NCI-H446 treated with DMSO at 0.1 percent for 48 hours (cell line): ENCODE data around the gene PCDHB6.
A peak's percentile ranks its signal among the peaks of the same experiment; 100 is the strongest.
"Not testable (repeated sequence)": the region's sequence is repeated elsewhere in the genome, so short reads cannot be mapped to it uniquely, and the experiment has no call there.

Experiments
- DNase-seq: peaks from one replicate; lab custom pipeline; 2025; lab: John Stamatoyannopoulos, UW

Gene PCDHB6

DNA sequence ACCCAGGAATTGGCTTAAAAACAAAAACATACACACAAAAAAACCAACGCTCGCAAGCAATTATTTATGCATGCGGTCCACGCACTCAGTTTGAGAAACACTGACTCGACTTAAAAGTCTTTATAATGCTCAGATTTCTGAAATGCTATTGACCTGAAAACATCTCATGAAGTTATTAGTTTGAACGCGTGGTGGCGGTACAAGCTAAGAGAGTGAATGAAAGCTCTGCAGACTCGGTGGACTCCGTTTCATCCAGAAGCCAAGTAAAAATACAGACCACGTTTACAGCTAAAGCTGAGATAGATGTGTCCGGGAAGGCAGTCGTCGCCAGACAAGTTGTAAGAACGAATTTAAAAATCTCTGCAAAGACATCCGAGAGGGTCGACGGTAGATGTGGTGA is at the start of gene PCDHB6:
Gene PCDHB6 (plus strand): TSS at position 246 of the 400 bp plus-strand sequence. CDS start 201 bp downstream, outside the sequence.
- DNase-seq, result peak; percentile 11

DNA sequence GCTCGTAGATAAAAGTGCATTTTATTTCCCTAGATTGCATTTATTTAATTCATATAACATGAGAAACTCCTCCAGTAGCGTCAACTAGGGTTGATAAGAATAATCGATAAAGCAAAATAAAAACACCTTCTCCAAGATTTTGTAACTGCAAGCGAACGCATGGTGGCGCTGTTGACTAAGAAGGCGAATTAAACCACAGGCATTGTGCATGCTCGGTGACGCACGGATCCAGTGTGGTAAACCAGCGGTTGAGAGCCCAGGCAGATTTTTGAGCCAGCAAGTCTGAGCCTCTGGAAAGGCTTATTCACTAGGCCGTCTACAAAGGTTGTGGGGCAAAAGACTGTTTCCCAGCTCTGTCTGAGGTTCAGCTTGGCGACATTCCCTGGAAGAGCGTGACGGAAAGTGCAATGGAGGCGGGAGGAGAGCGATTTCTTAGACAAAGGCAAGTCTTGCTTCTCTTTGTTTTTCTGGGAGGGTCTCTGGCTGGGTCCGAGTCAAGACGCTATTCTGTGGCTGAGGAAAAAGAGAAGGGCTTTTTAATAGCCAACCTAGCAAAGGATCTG is 49.5 kb upstream of the PCDHB6 start, which contains the start of gene PCDHB3:
Gene PCDHB3 (plus strand): TSS at position 231 of the 563 bp plus-strand sequence. CDS start 177 bp downstream, at position 408.
- no peak for DNase-seq

DNA sequence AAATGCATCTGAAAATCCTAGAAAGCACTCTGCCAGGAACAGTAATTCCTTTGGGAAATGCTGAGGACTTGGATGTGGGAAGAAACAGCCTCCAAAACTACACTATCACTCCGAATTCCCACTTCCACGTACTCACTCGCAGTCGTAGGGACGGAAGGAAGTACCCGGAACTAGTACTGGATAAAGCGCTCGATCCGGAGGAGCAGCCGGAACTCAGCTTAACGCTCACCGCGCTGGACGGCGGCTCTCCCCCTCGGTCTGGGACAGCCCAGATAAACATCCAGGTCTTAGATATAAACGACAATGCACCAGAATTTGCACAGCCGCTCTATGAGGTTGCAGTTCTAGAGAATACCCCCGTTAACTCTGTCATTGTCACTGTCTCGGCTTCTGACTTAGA is 48.8 kb upstream of the PCDHB6 start:
- DNase-seq, result no peak

DNA sequence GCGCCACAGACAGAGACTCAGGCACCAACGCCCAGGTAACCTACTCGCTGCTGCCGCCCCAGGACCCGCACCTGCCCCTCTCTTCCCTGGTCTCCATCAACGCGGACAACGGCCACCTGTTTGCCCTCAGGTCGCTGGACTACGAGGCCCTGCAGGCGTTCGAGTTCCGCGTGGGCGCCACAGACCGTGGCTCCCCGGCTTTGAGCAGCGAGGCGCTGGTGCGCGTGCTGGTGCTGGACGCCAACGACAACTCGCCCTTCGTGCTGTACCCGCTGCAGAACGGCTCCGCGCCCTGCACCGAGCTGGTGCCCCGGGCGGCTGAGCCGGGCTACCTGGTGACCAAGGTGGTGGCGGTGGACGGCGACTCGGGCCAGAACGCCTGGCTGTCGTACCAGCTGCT is 47.8 kb upstream of the PCDHB6 start:
- DNase-seq, result not testable (repeated sequence)

DNA sequence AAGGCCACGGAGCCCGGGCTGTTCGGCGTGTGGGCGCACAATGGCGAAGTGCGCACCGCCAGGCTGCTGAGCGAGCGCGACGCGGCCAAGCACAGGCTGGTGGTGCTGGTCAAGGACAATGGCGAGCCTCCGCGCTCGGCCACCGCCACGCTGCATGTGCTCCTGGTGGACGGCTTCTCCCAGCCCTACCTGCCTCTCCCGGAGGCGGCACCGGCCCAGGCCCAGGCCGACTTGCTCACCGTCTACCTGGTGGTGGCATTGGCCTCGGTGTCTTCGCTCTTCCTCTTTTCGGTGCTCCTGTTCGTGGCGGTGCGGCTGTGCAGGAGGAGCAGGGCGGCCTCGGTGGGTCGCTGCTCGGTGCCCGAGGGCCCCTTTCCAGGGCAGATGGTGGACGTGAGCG is 47.4 kb upstream of the PCDHB6 start:
- DNase-seq, result not testable (repeated sequence)

DNA sequence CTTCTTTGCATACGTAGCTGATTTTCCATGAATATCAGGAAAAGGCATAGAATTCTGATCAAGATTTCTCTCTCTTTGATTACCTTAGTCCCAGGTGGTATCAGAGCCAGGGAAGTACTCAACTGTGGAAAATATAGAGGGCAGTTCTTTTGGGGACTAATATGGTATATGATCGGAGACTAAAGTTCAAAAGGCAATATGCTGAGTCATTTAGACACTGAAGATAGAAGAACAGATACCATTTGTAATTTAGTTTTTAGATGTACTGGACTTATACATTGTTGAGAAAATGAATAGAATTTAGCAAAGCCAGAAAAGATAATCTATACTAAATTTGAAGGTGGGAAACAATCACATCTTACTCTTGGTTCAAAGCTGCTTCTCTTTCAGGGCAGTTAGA is 44.5 kb upstream of the PCDHB6 start:
- no peak for DNase-seq

DNA sequence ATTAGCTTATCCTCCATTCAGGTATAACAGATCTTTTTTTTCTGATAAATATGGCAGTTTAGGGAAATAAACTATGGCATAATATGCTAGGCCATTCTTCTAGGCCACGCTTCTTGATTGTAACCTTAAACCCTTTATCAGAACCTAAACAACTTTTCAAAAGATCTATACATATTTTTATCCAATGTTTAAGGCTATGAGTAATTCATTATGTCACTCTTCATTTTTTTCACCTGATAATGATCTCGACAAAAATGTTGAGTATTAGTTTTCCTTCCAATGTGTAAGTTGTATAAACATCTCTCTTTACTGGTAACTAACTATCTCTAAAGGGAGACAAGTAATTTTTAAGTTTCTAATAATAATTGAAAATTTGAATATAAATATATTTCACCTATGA is 30.6 kb upstream of the PCDHB6 start:
- DNase-seq, result no peak

DNA sequence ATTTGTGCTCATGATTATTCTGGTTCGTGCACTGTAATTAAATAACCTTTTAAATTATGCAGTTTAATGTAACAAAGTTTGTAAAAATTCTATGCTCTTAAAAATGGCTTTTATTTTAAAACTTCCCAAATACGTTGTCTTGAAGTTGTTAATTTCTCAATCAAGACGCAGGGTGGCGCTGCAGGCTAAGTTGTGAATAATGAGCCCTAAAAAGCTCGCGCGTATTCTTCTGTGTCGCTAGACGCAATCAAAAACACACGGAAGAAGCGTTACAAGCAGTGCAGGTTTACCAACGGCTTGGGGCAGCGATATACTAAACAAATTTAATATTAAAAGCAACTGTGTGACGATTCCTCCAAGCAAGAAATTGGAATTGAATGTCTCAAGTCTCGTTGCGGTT is 28.3 kb upstream of the PCDHB6 start, which contains the start of gene PCDHB4:
Gene PCDHB4 (plus strand): TSS at position 256 of the 400 bp plus-strand sequence. CDS start 181 bp downstream, outside the sequence.
- DNase-seq, result no peak

DNA sequence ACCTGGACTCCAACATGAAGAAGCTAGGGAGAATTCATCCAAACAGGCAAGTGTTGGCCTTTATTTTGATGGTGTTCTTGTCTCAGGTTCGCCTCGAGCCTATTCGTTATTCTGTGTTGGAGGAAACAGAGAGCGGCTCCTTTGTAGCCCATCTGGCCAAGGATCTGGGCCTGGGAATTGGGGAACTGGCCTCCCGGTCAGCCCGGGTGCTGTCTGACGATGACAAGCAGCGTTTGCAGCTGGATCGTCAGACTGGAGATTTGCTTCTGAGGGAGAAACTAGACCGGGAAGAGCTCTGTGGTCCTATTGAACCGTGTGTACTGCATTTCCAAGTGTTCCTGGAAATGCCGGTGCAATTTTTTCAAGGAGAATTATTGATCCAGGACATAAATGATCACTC is 27.9 kb upstream of the PCDHB6 start:
- DNase-seq, result no peak

DNA sequence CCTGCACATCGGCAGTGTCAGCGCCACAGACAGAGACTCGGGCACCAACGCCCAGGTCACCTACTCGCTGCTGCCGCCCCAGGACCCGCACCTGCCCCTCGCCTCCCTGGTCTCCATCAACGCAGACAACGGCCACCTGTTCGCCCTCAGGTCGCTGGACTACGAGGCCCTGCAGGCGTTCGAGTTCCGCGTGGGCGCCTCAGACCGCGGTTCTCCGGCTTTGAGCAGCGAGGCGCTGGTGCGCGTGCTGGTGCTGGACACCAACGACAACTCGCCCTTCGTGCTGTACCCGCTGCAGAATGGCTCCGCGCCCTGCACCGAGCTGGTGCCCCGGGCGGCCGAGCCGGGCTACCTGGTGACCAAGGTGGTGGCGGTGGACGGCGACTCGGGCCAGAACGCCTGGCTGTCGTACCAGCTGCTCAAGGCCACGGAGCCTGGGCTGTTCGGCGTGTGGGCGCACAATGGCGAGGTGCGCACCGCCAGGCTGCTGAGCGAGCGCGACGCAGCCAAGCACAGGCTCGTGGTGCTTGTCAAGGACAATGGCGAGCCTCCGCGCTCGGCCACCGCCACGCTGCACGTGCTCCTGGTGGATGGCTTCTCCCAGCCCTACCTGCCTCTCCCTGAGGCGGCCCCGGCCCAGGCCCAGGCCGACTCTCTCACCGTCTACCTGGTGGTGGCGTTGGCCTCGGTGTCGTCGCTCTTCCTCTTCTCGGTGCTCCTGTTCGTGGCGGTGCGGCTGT is 26.3 kb upstream of the PCDHB6 start:
- DNase-seq, result not testable (repeated sequence)

DNA sequence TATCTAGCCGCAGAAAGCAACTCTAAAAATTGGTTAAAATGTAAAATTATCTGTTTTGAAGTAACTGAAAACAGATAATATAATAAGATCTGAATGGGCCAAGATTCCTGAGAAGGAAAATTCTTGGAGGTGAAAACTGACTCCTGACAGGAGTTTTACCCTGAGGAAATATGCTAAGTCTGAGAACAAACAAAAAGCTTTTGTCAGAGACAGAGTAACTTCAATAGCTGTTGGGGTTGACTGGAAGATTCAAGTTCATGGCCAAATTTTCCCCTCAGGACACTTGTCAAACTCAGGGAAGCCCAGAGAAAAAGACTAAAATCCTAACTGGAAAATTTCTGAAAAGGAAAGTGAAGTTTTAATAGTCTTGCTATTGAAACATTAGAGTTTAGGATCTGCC is 22.6 kb upstream of the PCDHB6 start:
- DNase-seq, result no peak

DNA sequence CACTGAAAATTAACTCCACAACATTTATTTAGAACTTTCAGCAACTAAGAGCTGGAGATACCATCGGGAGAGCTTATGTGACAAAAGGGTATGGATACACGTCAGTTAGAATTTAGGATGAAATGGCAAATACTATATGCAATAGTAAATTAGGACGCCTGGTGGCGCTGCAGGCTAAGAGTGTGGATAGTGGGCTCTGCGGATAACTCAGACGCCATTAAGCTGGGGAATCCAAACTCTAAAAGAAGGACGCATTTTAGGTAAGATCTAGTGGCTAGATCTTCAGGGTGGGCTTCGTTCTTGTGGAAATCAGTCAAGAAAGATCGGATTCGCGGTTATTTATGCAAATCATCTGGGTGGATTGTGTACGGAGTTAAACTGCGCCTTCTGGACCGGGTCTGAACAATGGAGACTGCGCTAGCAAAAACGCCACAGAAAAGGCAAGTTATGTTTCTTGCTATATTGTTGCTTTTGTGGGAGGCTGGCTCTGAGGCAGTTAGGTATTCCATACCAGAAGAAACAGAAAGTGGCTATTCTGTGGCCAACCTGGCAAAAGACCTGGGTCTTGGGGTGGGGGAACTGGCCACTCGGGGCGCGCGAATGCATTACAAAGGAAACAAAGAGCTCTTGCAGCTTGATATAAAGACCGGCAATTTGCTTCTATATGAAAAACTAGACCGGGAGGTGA is 14.7 kb upstream of the PCDHB6 start, which contains the start of gene PCDHB5:
Gene PCDHB5 (plus strand): TSS at position 177 of the 688 bp plus-strand sequence. CDS start 229 bp downstream, at position 406.
- peak; percentile 8 for DNase-seq

DNA sequence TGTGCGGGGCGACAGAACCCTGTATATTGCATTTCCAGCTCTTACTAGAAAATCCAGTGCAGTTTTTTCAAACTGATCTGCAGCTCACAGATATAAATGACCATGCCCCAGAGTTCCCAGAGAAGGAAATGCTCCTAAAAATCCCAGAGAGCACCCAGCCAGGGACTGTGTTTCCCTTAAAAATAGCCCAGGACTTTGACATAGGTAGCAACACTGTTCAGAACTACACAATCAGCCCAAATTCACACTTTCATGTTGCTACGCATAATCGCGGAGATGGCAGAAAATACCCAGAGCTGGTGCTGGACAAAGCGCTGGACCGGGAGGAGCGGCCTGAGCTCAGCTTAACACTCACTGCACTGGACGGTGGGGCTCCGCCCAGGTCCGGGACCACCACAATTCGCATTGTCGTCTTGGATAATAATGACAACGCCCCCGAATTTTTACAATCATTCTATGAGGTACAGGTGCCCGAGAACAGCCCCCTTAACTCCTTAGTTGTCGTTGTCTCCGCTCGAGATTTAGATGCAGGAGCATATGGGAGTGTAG is 14.1 kb upstream of the PCDHB6 start:
- DNase-seq, result no peak

DNA sequence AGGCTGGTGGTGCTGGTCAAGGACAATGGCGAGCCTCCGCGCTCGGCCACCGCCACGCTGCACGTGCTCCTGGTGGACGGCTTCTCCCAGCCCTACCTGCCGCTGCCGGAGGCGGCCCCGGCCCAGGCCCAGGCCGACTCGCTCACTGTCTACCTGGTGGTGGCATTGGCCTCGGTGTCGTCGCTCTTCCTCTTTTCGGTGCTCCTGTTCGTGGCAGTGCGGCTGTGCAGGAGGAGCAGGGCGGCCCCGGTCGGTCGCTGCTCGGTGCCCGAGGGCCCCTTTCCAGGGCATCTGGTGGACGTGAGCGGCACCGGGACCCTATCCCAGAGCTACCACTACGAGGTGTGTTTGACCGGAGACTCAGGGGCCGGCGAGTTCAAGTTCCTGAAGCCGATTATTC is 12.5 kb upstream of the PCDHB6 start:
- DNase-seq, result not testable (repeated sequence)

DNA sequence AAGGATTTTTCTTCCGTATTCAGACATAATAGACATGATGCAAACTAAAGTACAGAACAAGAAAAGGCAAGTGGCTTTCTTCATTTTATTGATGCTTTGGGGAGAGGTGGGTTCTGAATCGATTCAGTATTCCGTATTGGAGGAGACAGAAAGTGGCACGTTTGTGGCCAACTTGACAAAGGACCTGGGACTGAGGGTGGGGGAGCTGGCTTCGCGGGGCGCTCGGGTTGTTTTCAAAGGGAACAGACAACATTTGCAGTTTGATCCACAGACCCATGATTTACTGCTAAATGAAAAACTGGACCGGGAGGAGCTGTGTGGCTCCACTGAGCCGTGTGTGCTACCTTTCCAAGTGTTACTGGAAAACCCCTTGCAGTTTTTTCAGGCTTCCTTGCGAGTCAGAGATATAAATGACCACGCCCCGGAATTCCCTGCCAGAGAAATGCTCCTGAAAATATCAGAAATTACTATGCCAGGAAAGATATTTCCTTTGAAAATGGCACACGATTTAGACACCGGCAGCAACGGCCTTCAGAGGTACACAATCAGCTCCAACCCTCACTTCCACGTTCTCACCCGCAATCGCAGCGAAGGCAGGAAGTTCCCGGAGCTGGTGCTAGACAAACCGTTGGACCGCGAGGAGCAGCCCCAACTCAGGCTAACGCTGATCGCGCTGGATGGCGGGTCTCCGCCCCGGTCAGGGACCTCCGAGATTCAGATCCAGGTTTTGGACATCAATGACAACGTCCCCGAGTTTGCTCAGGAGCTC is 551 bp downstream of the PCDHB6 start:
- no peak for DNase-seq

DNA sequence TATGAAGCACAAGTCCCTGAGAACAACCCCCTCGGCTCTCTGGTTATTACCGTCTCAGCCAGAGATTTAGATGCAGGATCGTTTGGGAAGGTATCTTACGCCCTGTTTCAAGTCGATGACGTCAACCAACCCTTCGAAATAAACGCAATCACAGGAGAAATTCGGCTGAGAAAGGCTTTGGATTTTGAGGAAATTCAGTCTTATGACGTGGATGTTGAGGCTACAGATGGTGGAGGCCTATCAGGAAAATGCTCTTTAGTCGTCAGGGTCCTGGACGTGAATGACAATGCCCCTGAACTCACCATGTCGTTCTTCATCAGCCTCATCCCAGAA is 1.1 kb downstream of the PCDHB6 start:
- DNase-seq, result no peak

DNA sequence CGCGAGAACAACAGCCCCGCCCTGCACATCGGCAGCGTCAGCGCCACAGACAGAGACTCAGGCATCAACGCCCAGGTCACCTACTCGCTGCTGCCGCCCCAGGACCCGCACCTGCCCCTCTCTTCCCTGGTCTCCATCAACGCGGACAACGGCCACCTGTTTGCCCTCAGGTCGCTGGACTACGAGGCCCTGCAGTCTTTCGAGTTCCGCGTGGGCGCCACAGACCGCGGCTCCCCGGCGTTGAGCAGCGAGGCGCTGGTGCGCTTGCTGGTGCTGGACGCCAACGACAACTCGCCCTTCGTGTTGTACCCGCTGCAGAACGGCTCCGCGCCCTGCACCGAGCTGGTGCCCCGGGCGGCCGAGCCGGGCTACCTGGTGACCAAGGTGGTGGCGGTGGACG is 1.8 kb downstream of the PCDHB6 start:
- not testable (repeated sequence) for DNase-seq

DNA sequence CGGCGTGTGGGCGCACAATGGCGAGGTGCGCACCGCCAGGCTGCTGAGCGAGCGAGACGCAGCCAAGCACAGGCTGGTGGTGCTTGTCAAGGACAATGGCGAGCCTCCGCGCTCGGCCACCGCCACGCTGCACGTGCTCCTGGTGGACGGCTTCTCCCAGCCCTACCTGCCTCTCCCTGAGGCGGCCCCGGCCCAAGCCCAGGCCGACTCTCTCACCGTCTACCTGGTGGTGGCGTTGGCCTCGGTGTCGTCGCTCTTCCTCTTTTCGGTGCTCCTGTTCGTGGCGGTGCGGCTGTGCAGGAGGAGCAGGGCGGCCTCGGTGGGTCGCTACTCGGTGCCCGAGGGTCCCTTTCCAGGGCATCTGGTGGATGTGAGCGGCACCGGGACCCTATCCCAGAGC is 2.2 kb downstream of the PCDHB6 start:
- not testable (repeated sequence) for DNase-seq

DNA sequence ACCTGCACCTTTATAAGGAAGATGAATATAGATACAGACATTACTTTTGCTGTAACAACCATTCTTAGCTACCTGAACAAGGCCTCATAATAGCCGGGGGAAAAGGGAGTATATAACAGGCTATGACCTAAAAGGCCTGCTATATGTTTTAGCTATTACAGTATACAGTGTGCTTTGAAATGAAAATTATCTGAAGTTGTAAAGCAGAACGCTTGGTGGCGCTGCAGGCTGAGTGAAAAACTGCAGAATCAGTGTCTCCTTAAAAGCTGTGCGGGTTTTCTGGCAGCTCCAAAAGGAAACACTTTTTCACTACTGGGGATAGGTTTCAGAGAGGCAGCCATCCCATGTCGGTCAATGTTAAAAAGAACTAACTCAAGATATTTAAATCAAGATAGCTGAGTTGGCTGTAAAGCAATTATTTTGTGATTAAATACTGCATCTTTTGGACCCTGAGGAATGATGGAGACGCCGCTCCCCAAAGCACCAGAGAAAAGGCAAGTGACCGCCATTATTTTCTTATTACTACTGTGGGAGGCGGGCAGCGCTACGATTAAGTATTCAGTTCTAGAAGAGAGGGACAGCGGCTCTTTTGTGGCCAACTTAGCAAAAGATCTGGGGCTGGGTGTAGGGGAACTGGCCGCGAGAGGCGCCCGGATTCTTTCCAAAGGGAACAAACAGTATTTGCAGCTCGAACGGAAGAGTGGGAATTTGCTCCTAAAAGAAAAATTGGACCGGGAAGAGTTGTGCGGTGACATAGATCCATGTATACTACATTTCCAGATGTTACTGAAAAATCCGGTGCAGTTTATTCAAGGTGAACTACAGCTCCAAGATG is 5.9 kb downstream of the PCDHB6 start:
- peak; percentile 19 for DNase-seq

DNA sequence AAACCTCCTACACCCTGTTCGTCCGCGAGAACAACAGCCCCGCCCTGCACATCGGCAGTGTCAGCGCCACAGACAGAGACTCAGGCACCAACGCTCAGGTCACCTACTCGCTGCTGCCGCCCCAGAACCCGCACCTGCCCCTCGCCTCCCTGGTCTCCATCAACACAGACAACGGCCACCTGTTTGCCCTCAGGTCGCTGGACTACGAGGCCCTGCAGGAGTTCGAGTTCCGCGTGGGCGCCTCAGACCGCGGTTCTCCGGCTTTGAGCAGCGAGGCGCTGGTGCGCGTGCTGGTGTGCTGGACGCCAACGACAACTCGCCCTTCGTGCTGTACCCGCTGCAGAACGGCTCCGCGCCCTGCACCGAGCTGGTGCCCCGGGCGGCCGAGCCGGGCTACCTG is 7.5 kb downstream of the PCDHB6 start:
- not testable (repeated sequence) for DNase-seq

DNA sequence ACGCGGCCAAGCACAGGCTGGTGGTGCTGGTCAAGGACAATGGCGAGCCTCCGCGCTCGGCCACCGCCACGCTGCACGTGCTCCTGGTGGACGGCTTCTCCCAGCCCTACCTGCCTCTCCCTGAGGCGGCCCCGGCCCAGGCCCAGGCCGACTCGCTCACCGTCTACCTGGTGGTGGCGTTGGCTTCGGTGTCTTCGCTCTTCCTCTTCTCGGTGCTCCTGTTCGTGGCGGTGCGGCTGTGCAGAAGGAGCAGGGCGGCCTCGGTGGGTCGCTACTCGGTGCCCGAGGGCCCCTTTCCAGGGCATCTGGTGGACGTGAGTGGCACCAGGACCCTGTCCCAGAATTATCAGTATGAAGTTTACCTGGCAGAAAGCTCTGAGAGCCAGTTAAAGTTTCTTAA is 8.0 kb downstream of the PCDHB6 start:
- DNase-seq, result not testable (repeated sequence)
